Activated T-cell treated with anti-CD3 and anti-CD28 coated beads for 1 hour (primary cell): ENCODE results near the gene P2RY2.
"Not testable (repeated sequence)": the region's sequence is repeated elsewhere in the genome, so short reads cannot be mapped to it uniquely, and the experiment has no call there.

Source experiments
- DNase-seq: peaks from one replicate; pipeline ENCODE4 v3.0.0-alpha.2; 2020; ENCODE audit warnings: low read depth

P2RY2 gene

DNA sequence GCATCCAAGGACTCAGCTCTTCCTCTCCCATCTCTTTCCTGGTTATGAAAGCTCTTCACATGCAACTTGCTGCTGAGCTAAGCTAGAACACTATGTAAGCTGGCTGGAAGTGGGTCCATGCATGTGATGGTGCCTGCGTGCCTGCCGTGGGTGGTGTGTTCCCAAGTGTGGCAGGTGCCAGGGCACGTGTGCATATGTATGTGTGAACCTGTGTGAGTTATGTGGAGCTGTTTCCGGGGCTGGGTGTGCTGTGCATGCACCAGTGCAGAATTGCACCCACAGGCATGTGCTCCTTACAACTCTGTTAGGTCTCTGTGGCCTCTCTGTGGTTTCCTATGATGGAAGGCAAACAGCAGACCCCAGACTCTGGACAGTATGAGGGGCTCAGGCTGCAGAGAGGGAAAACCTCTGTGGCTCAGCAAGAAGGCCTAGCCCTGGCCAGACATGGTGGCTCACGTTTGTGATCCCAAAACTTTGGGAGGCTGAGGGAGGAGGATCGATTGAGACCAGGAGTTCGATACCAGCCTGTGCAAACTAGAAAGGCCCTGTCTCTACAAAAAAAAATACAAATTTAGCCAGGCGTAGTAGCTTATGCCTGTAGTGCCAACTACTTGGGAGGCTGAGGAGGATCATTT lies 49.9 kb downstream of the P2RY2 start:
- no peak for DNase-seq

DNA sequence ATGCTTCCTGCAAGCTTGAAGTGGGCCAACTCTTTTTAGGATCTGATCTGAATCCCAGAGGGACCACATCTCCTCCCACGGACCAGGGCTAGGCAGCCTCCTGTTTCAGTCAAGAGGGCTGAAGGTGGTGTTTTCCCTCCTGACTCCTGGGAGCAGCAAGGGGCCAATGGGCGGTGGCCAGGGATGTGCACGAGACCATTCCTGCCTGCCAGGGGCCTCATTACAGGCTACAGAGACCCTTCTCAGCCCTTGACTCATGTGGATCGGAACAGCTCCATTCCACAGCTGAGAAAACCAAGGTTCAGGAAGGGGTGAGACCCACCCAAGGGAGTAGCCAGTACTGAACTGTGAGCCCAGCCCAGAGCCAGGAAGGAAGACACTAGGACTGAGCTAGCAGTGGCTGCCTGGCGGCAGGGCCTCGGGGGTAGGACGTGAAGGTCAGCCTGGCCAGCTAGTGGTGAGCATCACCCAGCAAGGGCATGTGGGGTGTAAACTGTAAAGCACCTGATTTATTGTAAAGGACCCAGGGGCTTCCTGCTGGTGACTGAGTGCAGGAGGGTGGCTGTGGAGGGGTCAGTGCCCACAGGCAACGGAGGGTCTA lies 50.7 kb downstream of the P2RY2 start:
- DNase-seq, result no peak

DNA sequence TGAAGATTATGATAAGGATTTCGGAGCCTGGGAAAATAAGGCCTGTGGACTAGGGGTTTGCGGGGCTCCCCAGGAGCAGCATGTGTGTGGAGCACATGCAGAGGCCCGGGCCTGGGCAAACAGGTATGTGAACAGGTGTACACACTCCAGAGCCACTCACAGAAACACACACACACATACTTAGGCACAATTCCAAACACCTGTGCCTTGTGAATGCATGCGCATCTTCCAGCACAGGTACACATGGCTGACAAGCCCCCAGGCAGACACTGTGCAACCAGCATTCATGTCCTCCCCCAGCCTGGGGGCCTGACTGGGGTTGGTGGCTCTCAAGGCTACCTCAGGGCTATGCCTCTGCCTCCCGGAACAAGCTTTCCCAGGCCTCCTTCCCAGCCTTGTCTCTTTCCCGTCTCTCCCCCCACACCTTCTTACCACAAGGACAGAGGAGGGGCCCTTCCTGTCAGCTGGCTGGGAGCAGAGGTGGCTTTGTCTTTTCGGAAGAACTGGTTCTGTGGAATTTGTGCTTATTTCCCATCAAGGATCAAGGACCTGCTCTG lies 51.5 kb downstream of the P2RY2 start:
- no peak for DNase-seq

DNA sequence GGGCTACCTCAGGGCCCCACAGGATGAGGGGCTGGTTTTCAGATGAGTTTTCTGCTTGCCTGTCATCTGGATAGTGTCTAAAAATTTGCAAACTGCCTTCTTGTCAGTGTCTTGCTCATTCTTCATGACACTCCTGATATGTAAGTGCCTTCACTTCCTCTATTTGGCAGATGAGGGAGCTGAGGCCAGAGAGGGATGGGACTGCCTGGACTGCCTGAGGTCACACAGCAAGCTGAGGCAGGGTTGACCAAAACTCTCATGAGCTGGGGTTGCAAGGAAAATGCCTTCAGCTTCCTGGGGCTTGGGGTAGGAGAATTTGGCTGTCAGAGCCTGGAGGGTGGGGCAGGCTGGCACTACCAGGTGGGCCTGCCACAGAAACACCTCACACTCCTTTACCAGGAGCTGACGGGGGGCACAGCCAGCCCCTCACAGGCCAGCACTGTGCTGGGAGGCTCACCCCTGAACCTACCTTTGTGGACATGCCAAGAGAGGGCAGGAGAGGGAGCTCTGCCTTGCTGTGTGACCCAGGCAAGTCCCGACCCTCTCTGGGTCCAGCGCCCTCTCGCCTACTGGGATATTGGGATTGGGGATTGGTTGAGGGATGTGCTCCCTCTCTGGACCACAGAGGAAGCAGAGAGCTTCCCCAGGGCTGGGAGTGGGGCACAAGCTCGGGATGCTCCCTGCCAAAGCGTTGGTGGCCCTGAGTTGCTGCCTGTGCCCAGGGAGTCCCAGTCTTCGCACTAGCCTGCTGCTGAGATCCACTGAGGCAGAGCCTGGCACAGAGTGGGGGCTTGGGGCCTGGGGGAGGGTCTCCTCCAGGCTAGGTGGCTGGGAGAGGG lies 52.2 kb downstream of the P2RY2 start:
- DNase-seq, result no peak

DNA sequence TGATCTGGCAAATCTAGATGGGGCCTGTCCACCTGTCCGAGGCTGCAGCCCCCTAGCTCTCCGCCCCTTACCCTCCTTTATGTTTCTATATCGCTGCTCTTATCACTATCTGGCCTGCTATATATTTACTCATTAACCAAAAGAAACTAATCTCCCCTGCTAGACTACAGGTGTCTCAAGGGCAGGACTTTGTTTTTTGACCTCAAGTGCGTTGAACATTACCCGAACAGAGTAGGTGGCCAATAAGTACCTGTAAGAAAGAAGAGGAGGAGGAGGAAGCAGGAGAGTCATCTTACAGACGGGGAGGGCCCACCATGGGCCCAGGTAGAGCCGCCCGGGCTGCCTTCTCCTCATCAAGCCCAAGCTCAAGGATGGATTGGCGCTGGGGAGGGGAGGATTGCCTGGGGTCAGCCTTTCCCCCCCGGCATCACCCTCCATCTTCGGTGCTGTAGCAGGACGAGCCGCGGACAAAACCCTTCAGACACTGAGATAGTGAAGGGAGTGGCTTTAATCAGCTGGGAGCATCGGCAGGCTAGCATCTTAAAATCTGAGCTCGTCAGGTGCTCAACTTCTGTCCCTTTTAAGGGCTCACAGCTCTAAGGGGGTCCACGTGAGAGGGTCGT lies 52.9 kb downstream of the P2RY2 start:
- no peak for DNase-seq

DNA sequence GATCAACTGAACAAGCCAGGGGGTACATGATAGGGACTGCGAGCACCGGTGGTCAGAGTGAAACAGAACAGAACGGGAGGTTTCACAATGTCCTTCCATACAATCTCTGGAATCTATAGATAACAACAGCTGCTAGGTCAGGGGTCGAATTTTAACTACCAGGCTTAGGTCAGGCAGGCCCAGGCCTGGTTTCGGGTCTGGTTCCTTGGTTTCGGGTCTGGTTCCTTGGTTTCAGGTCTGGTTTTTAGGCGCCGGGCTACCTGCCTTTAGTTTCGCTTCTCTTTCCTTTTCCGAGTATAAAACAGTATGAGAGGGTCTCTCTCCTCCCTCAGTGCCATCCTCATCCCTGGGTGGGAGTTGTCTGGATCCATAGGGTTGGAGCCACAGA lies 53.4 kb downstream of the P2RY2 start:
- DNase-seq, result not testable (repeated sequence)

DNA sequence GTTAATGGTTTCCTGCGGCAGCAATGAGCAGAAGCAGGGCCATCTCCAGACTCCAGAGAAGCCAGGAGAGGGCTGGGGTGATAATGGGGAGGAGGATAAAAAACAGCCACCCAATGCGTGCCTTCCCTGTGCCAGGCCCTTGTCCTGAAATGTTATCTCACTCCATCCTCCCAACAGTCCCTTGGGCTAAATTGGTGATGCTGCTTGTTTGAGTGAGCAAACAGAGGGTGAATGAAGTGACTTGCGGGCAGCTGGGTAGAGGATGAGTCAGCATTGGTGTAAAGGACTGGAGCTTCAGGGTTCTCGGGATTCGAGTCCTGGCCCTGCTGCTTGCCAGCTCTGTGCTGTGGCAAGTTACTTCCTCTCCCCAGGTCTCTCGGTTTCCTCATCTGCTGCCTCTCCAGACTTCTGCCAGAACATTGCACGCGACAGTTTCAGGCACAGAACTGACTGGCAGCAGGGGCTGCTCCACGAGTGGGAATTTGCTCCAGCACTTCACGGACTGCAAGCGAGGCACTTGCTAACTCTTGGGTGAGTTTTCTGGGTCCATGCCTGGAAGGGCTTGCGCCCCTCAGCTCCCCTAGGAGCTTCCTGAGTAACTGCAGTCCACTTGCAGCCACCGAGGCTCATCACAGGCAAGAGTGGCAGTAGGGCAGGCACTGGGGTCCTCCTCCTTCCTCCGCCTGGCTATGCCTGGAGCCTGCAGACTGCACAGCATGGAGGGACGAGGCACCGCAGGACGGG lies 54.0 kb downstream of the P2RY2 start, which contains the start of gene P2RY6:
P2RY6 (plus strand) TSS at position 403 of the 744 bp plus-strand sequence. CDS start 24,181 bp downstream, outside the sequence.
- no peak for DNase-seq

DNA sequence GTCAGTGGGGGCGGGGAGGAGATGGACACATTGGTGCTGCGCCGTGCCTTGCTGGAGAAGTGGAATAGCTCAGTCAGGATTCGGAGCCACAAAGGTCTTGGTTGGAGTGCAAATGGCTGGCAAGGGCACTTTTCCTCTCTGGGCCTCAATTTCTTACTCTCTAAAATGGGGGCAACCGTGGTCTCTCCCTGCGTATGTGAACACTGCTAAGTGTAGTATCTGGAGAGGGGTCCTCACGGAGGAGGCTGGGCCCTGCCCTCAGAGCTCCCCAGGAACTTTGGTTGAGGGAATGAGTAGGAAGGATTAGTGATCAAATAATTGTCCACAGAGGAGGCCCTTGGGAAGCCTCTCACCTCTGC lies 54.6 kb downstream of the P2RY2 start:
- DNase-seq, result no peak

DNA sequence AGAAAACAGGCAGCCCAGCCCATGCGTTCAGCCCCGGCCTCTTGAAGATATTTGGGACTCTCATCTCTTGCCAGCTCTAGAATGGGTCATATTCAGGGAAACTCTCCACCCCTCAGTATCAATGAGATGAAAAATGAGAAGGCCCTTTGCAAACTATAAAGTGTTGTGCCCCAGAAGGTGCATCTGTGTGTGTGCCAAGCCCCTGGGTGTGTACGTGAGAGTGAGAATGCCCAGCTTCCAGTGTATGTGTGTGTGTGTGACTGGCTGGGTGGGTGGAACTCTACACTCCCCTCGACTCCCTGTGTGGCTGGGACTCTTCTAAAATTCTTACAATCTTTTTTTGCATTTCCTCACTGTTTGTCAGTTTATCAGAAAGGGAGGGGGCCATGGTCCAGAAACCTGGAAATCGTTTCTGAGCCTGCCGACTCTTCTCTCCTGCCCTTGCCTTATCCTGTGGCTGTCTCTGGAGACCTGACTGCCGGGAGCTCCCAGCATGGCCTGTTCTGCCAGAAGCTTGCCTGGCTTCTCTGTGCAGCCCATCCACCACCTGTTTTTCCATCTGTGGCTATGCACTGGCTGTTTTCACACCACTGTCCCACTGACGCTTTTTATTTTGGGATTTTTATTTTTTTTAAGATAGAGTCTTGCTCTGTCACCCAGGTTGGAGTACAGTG lies 55.3 kb downstream of the P2RY2 start:
- DNase-seq, result no peak

DNA sequence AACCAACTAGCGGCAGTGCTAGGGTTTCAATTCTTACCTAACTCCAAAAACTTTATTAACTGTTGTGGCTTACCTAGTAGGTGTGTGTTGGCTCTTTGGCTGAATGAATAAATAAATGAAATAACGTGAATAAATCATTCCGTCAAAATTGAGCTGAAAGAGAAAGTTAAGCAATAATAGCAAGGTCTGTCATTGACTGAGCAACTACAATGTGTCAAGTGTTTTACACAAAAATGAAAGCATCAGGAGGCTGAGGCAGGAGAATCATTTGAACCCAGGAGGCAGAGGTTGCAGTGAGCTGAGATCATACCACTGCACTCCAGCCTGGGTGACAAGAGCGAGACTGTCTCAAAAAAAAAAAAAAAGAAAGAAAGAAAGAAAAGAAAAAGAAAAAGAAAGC lies 56.1 kb downstream of the P2RY2 start:
- DNase-seq, result not testable (repeated sequence)

DNA sequence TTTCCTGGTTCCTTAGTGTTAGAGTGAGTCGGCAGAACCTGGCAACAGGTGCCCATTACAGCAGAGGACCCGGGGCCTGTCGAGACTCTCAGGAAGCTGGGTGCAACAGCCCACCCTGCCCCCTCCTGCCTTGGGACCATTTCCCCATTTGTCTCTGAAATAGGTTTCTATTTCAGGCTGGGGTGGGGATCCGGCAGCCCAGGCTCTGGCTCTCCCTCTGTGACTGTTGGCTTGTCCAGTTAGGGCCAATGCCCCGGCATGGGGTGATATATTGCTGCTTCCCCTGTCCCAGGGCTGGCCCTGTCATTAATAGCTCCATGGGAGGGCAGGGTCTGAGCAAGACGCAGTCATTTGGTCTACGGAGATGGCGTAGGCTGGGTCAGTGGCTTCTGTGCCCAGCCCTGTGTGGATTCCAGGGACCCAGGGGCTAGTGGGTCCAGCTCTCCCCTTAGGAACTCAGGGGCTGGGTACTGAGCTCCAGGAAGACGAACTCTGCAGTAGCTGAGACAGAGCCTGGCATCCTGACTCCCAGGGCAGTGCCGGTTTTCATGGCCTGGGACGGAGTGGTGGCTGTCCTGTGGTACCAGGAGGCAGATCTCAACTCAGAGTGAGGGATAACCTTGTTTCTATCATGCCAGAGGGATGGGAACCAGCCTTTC lies 56.8 kb downstream of the P2RY2 start:
- no peak for DNase-seq

DNA sequence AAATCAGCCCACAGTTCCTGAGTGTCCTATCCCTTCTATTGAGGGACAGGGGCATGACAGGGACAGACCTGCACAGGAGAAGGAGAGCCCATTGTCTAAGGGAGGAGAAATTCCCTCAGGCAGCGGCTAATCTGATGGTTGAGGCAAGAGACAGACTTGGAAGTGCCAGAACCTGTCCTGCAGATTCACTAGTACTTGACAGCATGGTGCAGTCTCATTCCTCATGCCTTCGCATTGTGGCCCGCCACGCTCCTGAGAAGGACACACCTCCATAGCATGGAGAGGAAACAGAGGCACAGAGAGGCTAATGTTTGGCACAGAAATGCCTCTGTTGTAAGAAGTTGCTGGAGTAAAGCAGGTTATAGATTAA lies 57.3 kb downstream of the P2RY2 start:
- DNase-seq, result no peak

DNA sequence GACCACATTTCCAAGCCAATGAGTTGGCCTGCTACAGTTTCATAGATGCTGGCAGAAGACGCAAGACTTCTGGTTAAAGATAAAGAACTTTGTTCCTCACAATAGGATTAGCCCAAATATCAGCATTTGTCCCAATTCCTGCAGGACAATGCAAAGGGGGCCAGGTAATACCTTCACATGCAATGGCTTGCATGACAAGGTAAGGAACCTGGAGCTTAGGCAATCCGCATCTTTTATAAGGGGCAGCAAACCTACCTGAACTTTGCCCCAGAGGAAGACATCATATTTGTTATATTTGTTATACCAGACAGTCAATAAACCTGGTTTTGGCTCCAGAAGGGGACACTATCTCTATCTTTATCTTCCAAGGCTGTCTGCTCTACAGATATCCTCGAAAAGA lies 59.4 kb downstream of the P2RY2 start:
- DNase-seq, result no peak

DNA sequence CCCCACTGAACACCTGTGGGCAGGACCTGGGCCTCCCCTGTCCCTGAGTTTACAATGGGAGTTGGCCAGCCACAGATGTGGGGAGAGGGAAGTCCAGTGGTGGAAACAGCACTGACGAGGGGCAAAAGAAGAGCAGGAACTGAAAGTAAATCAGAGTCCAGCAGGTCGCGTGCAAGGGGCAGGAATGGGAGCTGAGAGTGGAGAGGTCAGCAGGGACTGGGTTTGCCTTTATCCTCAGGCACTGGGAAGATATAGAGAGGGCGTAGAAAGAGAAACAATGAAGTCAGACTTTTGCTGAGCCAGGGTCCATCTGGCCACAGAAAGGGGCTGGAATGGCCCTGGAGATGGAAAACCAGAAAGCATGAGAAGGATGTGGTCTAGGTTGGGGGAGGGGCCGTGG lies 62.5 kb downstream of the P2RY2 start:
- no peak for DNase-seq

DNA sequence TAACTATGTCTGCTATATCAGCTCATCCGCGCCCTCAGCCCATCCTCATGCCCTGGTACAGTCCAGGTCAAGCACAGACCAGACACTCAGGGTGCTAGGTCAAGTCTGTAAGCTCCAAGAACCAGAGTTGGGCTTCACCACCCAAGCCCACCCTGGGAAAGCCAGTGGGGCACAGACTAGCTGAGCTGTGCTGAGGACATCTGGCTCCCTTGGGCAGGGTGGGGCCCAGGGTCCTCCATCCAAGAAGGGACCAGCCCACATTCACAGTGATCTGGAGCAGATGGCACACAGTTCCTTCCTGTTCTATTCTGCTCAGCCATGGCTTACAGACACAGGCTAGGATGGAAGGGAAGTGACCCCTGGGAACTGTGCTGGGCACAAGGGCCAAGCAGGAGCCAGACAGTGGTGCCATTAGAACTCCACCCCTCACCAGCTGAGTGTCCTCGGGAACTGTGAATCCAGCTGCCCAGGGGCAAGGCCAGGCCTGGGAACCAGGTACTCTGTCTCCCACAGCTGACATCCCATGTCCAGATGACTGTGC lies 63.2 kb downstream of the P2RY2 start:
- DNase-seq, result no peak

DNA sequence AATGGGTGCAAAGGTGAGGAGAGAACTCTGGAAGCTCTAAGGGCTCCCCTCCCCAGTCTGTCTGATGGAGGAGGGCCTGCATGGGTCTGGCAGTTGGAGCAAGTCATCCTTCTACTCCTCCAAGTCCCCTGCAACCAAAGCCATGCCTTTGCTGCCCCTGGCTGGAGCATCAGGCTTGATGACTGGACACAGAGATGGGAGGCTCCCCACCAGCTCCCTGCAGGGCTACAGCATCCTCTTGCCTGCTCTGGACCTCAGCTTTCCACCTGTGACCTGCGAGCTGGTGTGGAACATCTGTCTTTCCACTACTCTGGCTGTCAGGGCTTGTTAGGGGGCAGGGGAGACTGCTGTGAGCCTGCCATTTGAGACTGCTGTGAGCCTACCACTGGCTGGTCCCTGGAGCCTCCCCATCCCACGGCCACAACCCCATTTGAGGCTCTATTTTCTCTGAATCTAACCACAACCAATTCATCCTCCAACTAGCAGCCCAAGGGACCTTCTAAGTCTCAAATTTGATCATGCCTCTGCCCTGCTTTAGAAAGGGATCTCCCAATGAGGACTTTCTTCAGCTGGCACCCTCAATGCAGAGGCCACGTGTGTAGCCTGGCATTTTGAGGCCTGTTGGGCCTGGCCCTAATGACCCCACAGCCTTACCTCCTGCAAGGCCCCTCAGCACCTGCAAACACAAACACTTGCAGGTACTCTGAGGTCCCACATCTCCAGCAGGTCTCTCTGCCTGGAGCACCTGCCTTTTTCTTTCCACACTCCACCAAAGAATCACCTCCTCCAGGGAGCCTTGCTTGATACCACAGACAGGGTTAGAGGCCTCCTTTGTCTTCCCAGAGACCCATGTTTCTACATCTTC lies 63.9 kb downstream of the P2RY2 start:
- DNase-seq, result no peak

DNA sequence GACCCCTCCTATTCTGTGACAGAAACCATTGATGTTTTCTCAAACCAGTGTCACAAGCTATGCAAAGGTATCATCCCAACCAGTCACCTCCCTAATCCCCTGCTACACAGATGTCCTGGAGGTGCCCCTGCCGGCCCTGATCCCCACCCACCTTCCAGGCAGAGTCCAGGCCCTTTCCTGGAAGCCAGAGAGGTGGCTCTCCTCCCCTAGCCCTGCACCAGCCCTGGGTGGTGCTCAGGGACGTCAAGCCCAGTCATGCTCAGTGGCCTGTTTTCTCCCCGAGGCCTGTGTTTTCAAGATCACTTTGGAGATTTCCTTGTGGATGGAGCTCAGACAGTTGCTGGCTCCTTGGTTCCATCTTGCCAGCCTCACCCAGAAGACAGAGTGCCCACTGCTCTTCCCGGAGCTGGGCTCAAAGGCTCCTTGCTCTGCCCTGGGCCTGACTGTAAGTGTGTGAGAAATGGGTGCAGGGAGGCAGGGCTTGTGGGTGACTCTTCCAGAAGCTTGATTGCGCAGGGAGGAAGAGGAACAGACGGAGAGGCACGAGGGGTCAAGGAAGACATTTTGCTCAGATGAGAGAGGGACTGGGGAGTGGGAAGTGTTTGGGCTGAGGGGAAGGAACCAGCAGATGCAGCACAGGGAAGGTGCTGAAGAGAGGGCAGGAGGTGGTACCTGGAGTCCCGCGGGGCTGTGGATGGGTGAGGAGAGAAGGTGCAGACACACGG lies 65.4 kb downstream of the P2RY2 start:
- DNase-seq, result no peak

DNA sequence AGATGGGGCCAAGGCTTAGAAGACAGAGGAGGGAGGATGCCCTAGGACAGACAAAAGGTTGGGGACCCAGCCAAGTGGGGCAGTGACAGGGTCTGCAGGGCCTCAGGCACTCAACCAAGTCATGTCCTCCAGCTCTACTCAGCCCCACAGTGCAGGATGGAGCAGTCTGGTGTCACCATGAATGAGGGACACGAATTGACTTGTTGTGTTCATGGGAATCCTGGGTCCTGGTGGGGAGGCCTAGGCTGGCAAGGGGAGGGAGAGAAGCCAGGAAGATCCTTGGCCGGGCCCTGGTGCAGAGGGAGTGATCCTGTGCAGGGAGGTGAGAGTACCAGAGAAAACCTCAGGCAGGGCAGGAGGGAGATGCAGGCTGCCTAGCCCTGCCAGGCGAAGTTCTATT lies 66.0 kb downstream of the P2RY2 start:
- no peak for DNase-seq

DNA sequence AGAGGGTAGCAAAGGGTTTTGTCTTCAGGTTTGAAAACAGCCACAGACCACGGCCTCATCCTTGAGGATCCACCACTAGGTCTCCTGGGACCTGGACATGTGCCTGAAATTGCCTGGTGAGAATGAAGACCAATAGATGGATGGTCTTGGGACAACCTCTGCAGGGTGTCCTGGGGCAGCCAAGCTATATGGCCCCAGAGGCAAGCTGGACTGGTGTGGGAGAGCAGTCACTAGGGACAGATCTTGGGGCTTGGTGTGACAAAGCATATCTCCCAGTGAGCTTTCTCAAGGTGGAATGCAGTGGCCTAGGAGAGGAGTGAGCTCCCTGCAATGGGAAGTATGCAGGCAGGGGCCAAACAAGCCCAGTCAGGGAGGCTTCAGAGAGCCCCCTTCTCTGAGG lies 67.6 kb downstream of the P2RY2 start:
- DNase-seq, result no peak
